B cell (primary cell): ENCODE data around the gene LIPK. TPM values are rescaled to one million over a fixed set of nuclear protein-coding genes. Genes with fewer than 3 reads are reported as not detected.

Experiments
- ATAC-seq: fragments of 200-7000 bp; cut with Tn5 transposase; one replicate; pipeline ENCODE4 v1.10.0; 2021; ENCODE audit warnings: low read depth, mild to moderate bottlenecking, moderate number of reproducible peaks, moderate library complexity
- CTCF ChIA-PET: fragments of 350-600 bp; sonication (Branson Sonifier 250); formaldehyde crosslinking; loops from one replicate; lab custom pipeline; 2021; ENCODE audit warnings: antibody characterized with exemption, inconsistent platforms; lab: Charles Lee
- POLR2A ChIA-PET: fragments of 350-600 bp; sonication (Branson Sonifier 250); formaldehyde crosslinking; loops from one replicate; lab custom pipeline; 2021; ENCODE audit warnings: antibody characterized with exemption; lab: Charles Lee
- DNase-seq: peaks from one replicate; pipeline ENCODE4 v3.0.0; 2013
- H2AFZ ChIP-seq: 2 replicates; pipeline ENCODE4 v1.6.1; 2012; ENCODE audit warnings: mild to moderate bottlenecking, low read depth, low read length; ENCODE audit not compliant: insufficient read depth, poor library complexity, severe bottlenecking
- H3K27ac ChIP-seq, 2 donors: 1 replicate in 1 of 2; 2 replicates in 1 of 2; pipeline ENCODE4 v1.5.1; 2012 to 2013; ENCODE audit warnings: low read length in 2 of 2, mild to moderate bottlenecking in 2 of 2, moderate library complexity in 1 of 2
- H3K27me3 ChIP-seq, 4 experiments: fragments of 200-600 bp in 1 of 4; sonication (generic) in 1 of 4; replicated peaks in 1 of 4; 1 replicate in 2 of 4; 2 replicates in 2 of 4; pipeline versions ENCODE4 v1.6.1 to v1.7.0; 2013 to 2016; ENCODE audit warnings: low read length in 3 of 4, mild to moderate bottlenecking in 2 of 4, mixed read lengths in 1 of 4, moderate library complexity in 1 of 4; ENCODE audit not compliant: insufficient read depth in 4 of 4, control insufficient read depth in 3 of 4; ENCODE audit errors: control extremely low read depth in 1 of 4
- H3K36me3 ChIP-seq, 2 experiments: replicated peaks in 1 of 2; 1 replicate in 1 of 2; 2 replicates in 1 of 2; pipeline versions ENCODE4 v1.6.1 to v1.7.1; 2013; ENCODE audit warnings: low read length in 1 of 2; ENCODE audit not compliant: insufficient read depth in 2 of 2, control insufficient read depth in 1 of 2; ENCODE audit errors: control extremely low read depth in 1 of 2, extremely low read depth in 1 of 2
- H3K4me1 ChIP-seq, 2 donors: fragments of 200-600 bp in 1 of 2; sonication (generic) in 1 of 2; 1 replicate in 1 of 2; 2 replicates in 1 of 2; pipeline versions ENCODE4 v1.5.1 to v1.6.1; 2013 to 2017; ENCODE audit warnings: low read length in 2 of 2; ENCODE audit not compliant: control insufficient read depth in 2 of 2, insufficient read depth in 2 of 2
- H3K4me2 ChIP-seq: replicated peaks from 2 replicates; pipeline ENCODE3; 2012; ENCODE audit warnings: mild to moderate bottlenecking, low read depth, low read length; ENCODE audit not compliant: poor library complexity, severe bottlenecking
- H3K4me3 ChIP-seq, 5 experiments: fragments of 200-600 bp in 1 of 5; sonication (generic) in 1 of 5; 1 replicate in 3 of 5; 2 replicates in 2 of 5; pipeline versions ENCODE4 v1.5.1 to v1.7.0; 2011 to 2016; ENCODE audit warnings: low read length in 4 of 5, mild to moderate bottlenecking in 4 of 5, low read depth in 2 of 5, control low read depth in 1 of 5, moderate library complexity in 1 of 5; ENCODE audit not compliant: insufficient read depth in 1 of 5; ENCODE audit errors: control extremely low read depth in 1 of 5, extremely low read depth in 1 of 5
- H3K79me2 ChIP-seq: fragments of 200-600 bp; sonication (generic); one replicate; pipeline ENCODE4 v1.6.0; 2016; ENCODE audit warnings: low read length; ENCODE audit not compliant: control insufficient read depth, insufficient read depth
- H3K9ac ChIP-seq: fragments of 200-600 bp; sonication (generic); 2 replicates; pipeline ENCODE4 v1.6.1; 2017; ENCODE audit warnings: mild to moderate bottlenecking, low read length, moderate library complexity
- H3K9me3 ChIP-seq, 3 donors: one replicate each; pipeline versions ENCODE4 v1.6.1 to v1.7.1; 2013; ENCODE audit warnings: low read length in 2 of 3; ENCODE audit not compliant: control insufficient read depth in 2 of 3, insufficient read depth in 1 of 3; ENCODE audit errors: control extremely low read depth in 1 of 3
- H4K20me1 ChIP-seq: 2 replicates; pipeline ENCODE4 v1.6.0; 2012; ENCODE audit warnings: mild to moderate bottlenecking, low read length; ENCODE audit not compliant: insufficient read depth, control insufficient read depth, poor library complexity, severe bottlenecking
- H3K27ac Mint-ChIP-seq: one replicate; pipeline ENCODE4 v1.8.0; 2021; ENCODE audit warnings: mixed read lengths
- H3K27me3 Mint-ChIP-seq: one replicate; pipeline ENCODE4 v1.8.0; 2021; ENCODE audit warnings: mixed read lengths
- H3K4me1 Mint-ChIP-seq: one replicate; pipeline ENCODE4 v1.8.0; 2021; ENCODE audit warnings: mixed read lengths
- H3K4me3 Mint-ChIP-seq: one replicate; pipeline ENCODE4 v1.8.0; 2021; ENCODE audit warnings: mixed read lengths
- H3K9me3 Mint-ChIP-seq: one replicate; pipeline ENCODE4 v1.8.0; 2022; ENCODE audit warnings: mixed read lengths; ENCODE audit not compliant: insufficient read depth
- CTCF ChIP-seq: fragments of 200-600 bp; IDR thresholded peaks from one replicate; pipeline ENCODE4 v1.8.0; 2022; ENCODE audit warnings: antibody characterized with exemption, mild to moderate bottlenecking
- EZH2 ChIP-seq: IDR thresholded peaks from 2 replicates; pipeline ENCODE4 v1.6.1; 2012; ENCODE audit warnings: borderline replicate concordance, low read depth, mild to moderate bottlenecking, moderate library complexity, low read length; ENCODE audit not compliant: insufficient read depth, poor library complexity, severe bottlenecking
- WGBS: methylation state at CpG from one replicate; pipeline ENCODE4 v1.1.5; 2013; ENCODE audit warnings: missing lambda C conversion rate; ENCODE audit not compliant: insufficient coverage; 5-methylcytosine and 5-hydroxymethylcytosine counted together
- intact Hi-C: fragments of 100-400 bp; cut with micrococcal nuclease; formaldehyde crosslinking; loops from one replicate; pipeline ENCODE4 v1.10.0; 2022
- polyA plus RNA-seq: library from polyadenylated mRNA; depleted of rRNA; stranded (reverse); fragments of >200 nt; gene quantifications from 2 replicates; pipeline ENCODE4 v1.2.3, GENCODE V29; 2012
- total RNA-seq, 2 donors: library from RNA; stranded (reverse); fragments of 120-200 nt in 1 of 2; gene quantifications; 1 replicate in 1 of 2; 2 replicates in 1 of 2; pipeline versions ENCODE4 v1.2.3 to v1.2.4, GENCODE V29; 2013 to 2022

LIPK gene
- total and polyA plus RNA-seq, 2 donors (not counting 1 experiment from before 2014, with no cell fraction given) = not detected

- Histone ChIP-seq H3K9me3 (peaks cover 0 to 9% (median 1%) of the 10 kb centered on the region in 3 donors), H3K4me1 (no peaks in the 10 kb centered on the region), H3K79me2 (no peaks in the 10 kb centered on the region), H3K27ac (no peak overlapping the region), H3K4me2 (no peak overlapping the region), H3K9ac (no peak overlapping the region), H3K4me3 (no peak overlapping the region), H3K36me3 (no peaks in the 10 kb centered on the region), H4K20me1 (no peaks in the 10 kb centered on the region), H2AFZ (no peak overlapping the region), H3K27me3 (peaks cover 0 to 3% (median 0%) of the 10 kb centered on the region in 4 experiments)
- 100% methylated on average over 1 of the region's 1 CpG for WGBS
- Mint-ChIP-seq H3K27ac (no peak overlapping the region), H3K27me3 (peaks cover 28% of the 10 kb centered on the region), H3K4me1 (no peaks in the 10 kb centered on the region), H3K9me3 (peaks cover 10% of the 10 kb centered on the region), H3K4me3 (no peak overlapping the region)
- ATAC-seq (no peak), DNase-seq (no peak)
- TF ChIP-seq CTCF = no peak
- TF ChIP-seq EZH2 = no peak
- intact Hi-C loops = no loop called here
- ChIA-PET POLR2A (no interaction called here), CTCF (no interaction called here)
Measured at GRCh38 chr10:88745633-88746032, 39.6 kb downstream of the LIPK start.

- Mint-ChIP-seq H3K27ac (no peak overlapping the region), H3K27me3 (peaks cover 5% of the 10 kb centered on the region), H3K4me1 (no peaks in the 10 kb centered on the region), H3K4me3 (no peak overlapping the region), H3K9me3 (no peaks in the 10 kb centered on the region)
- Histone ChIP-seq H4K20me1 (no peaks in the 10 kb centered on the region), H3K4me3 (no peak overlapping the region), H2AFZ (no peak overlapping the region), H3K36me3 (no peaks in the 10 kb centered on the region), H3K9me3 (no peaks in the 10 kb centered on the region), H3K9ac (no peak overlapping the region), H3K27ac (no peak overlapping the region), H3K4me2 (no peak overlapping the region), H3K79me2 (no peaks in the 10 kb centered on the region), H3K27me3 (no peaks in the 10 kb centered on the region), H3K4me1 (peaks cover 0 to under 1% of the 10 kb centered on the region in 2 donors)
- CTCF ChIA-PET = no interaction called here
- ATAC-seq (no peak), DNase-seq (no peak)
- POLR2A ChIA-PET = no interaction called here
- TF ChIP-seq CTCF (no peak), EZH2 (no peak)
- intact Hi-C loops = no loop called here
Measured at GRCh38 chr10:88754287-88754686, 48.2 kb downstream of the LIPK start.
